ENCODE data around the gene DDIT3.

The DDIT3 gene

GRCh38 chr12:57546438-57547287 is 26.3 kb upstream of the DDIT3 start, which contains the start of gene DCTN2:
Gene DCTN2 (minus strand): TSS chr12:57547192. CDS start chr12:57547063, 129 bp downstream.
- peak; percentile 96 to 98 for DNase-seq

DNA sequence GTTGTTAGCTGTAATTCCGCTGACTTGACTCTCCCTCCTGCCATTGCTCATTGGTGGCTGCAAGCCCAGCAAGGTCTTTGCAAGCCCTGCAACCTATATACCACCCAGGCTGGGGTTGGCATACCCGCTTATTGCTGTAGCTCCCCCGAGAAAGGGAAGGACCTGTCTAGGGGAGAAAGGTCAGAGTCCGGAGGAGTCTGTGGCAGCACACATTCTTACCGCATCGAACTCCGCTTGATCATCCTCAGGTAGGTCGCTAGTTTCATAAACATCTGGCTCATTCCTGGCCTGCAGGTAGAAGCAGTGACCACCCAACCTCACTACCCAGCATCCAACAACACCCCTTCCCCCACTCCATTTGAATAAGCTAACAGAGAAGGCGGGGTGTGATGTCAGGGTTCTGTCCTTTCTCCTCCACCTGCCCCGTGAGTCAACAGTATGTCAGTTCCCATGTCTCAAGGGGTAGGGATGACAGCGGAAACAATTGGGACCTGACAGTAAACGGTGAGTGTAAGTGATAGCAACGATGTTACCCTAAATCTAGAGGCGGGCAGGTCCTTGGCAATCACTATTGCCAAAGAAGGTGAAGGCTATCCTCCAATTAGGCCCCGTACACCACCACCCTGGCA is 25.6 kb upstream of the DDIT3 start:
- peak in 1 of 2 experiments; percentile 27 for DNase-seq

GRCh38 chr12:57543581-57543980 is 23.3 kb upstream of the DDIT3 start:
- DNase-seq: peak; percentile 18 to 46

GRCh38 chr12:57541717-57542116 is 21.4 kb upstream of the DDIT3 start:
- DNase-seq: no peak

GRCh38 chr12:57541001-57541400 is 20.7 kb upstream of the DDIT3 start:
- DNase-seq: no peak

DNA sequence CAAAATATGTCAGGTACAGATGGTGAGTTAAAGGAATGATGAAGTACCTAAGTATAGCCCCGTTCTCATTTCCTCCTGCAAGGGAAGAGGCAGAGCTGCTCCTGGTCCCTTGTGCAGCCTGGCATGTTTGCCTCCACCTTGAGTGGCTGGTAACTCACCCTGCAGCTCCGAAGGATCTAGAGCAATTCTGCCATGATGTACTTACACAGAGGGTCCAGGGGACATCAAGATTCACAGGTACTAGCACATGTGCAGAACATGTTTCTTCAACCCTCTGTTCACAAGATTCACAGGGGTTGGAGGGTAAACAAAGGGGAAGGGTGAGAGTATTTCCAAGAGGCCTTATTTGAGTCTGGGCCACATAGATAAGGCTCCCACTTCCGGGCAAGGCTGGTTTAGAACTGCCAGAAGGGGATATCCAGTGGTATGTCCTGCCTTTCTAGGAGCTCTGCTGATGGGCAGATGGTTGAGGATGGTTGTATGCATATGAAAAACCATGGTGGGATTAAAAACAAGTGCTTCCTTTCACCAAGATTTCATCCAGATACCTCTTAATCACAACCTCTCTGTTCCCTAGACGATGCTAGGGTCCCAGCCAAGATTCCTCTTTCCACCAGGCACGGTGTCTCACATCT is 18.9 kb upstream of the DDIT3 start:
- no peak for DNase-seq

- DNase-seq: no peak
Measured at GRCh38 chr12:57536597-57536942, 16.3 kb upstream of the DDIT3 start.

GRCh38 chr12:57535764-57536596 is 15.7 kb upstream of the DDIT3 start:
- DNase-seq: no peak

DNA sequence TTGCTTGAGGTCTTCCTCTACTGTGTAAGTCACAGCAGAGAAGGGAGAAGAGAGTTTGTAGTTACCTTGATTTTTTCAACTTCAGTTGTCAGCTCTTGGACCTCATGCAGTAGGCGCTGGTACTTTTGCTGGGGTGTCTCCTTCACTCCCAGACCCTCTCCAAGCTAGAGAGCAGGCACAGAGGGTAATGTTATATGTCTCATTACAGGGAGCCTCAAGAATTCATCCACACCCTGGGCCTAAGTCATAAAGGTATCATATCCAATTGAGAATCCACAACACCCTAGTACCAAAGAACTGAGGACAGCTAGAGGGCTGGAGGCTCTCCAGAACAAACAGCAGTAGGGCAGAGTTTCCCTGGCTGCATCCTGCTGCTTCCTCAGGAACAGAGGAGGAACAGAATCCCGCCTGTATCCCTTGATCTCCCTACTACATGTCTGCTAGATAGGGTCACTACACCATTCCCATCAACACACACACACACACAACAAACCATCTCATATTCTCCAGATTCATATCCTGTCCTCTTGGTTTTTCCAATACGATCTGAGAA is 14.8 kb upstream of the DDIT3 start:
- no peak for DNase-seq

DNA sequence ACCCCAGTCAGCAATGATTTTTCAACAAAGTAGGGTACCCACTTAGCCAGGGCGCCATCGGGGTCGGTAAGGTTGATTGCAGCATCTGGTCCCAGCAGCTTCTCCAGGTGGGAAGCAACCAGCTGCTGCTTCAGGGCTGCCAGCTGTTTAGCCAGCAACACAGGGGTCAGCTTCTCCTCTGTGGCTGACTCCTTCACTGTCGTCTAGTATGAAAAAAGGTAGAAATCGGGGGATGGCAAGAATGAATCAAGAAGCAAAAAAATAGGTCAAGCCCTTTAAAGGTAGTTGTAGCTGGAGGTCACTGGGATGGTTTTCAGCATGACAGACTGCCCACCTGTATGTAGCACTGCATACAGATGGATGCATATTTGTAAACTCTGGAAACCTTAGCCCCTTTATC is 13.9 kb upstream of the DDIT3 start:
- no peak for DNase-seq

- DNase-seq: no peak
Measured at GRCh38 chr12:57533108-57533507, 12.8 kb upstream of the DDIT3 start.

DNA sequence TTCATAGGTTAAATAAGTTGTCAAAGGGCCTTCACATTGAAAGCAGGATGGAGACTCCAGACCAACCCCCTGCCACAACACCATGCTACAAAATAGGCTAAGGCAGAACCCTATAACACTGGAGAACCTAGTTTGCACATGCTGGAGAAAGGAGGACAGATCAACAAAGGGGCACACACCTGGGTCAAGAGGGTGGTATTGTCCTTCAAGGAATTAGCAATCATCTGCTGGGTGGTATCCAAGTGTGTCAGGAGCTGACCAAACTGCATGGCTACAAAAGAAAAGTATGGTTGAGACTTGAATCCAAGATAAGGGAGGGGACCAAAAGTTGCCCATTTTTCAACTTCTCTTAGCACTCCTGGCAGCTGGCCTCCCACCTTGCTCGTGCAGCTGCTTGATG is 11.5 kb upstream of the DDIT3 start:
- no peak for DNase-seq

DNA sequence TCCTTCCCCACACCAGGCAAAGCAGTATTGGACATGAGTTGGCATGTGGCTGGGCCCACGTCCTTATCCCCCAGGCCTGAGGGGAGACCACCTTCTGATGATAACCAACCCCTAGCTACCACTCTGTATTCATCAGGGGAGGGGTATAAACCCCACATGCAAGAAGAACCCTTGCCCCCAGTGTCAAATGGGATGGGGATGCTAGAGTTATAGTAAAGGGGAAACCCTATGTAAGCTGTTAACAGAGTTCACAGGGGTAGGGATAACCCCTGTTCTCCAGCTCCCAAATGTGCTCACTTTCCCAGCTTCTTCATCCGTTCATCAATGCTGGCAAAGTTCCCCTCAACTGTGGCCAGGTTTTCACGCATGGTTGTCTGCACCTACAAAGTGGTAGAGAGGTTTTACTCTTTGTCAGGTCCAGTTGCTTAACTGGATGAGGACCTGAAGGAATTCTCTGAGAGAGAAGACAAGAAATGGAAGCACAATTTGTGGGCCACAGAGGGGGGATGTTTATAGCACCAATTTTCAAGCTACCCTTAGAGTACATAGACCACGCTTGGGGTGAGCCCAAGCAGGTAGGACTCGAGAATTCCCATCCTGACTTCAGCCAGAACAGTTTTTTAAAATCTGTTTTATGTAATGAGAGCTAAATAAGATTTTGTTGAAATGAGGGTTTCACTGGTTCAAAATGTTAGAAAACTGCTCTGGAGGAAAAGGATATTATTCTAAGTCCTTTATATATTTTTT is 10.3 kb upstream of the DDIT3 start:
- no peak for DNase-seq

DNA sequence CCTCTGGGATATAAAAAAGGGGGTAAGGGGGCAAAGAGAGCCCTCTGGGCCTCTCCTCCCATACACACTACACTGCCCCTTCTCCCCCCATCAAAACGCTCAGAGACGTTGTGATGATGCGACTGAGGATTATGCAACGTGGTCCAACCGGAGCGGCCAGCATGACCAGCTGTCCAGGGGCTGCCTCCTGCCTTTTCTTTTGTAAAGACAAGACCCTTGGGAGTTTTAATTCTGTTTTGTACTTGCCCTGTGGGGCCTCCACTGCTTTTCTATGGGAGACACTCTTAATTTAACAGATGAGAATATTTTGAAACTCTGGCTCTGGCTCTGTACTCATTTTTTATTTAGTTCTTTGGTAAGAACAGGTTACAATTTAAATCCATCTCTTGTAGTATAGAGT is 9.5 kb upstream of the DDIT3 start:
- no peak for DNase-seq

DNA sequence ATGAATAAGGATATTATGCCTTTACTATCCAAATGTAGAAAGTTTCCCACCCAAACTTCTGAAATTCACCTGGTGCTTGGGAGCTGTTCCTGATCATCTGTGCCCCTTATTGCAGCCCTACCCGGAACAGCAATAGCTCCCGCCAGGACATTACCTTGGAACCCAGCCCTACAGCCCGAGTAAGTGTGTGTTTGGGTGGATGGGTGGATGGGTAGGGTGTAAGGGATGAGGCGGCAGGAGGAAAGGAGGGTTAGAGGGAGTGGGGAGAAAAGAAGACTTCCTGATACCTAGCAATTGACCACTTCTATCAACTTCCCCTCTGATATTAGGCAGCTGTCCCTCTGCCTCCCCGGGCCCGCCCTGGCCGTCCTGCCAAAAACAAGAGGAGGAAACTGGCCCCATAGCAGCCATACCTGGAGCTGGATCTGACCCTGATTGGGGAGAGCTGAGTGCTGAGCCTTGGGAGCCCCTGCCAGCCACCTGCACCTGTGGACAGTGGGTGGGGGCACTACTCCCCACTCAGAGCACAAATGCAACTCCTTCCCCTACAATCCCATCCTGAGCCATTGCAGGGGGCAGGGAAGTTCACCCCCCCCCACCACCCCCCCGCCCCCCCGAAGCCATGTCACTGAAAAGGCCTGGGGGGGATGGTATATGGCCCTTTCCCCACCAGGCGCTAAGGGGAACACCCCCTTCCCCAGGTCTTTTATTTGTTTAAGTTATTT is 8.7 kb upstream of the DDIT3 start:
- DNase-seq: no peak

- no peak for DNase-seq
Measured at GRCh38 chr12:57528176-57528575, 7.9 kb upstream of the DDIT3 start.

DNA sequence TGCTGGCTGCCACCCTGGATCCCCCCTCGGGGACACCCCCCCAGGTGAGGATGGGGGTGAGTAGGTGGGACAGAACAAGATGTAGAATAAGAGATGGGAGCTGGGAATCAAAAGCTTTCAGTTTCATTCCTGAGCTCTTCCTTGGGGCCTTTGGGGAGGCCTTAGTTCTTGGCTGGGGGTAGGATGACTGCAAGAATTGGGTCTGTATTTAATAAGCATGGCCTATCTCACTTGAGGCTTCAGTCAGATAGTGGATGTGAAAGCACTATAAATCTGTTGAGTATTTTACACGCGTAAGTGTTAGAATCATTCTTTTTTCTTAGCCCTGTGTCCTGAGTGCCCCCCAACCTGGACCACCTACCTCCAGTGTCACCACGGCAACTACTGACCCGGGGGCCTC is 6.9 kb upstream of the DDIT3 start:
- no peak for DNase-seq

- DNase-seq: no peak
Measured at GRCh38 chr12:57526477-57527126, 6.3 kb upstream of the DDIT3 start.

DNA sequence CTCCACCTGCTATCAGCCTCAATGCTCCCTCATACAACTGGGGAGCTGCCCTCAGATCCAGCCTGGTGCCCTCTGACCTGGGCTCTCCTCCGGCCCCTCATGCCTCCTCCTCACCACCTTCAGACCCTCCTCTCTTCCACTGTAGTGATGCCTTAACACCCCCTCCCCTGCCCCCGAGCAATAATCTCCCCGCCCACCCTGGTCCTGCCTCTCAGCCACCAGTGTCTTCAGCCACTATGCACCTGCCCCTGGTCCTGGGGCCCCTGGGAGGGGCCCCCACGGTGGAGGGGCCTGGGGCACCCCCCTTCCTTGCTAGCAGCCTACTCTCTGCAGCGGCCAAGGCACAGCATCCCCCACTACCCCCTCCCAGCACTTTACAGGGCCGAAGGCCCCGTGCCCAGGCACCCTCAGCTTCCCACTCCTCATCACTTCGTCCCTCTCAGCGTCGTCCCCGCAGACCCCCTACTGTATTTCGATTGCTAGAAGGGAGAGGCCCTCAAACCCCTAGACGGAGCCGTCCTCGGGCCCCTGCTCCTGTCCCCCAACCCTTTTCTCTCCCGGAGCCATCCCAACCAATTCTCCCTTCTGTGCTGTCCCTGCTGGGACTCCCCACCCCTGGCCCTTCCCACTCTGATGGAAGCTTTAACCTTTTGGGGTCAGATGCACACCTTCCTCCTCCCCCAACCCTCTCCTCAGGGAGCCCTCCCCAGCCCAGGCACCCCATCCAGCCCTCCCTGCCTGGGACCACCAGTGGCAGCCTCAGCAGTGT is 5.5 kb upstream of the DDIT3 start:
- no peak for DNase-seq

Data from NCI-H2081 (cell line).